VCaP (cell line): Measurements from ENCODE around the gene WHRN.

Source experiments
- H3K27ac ChIP-seq: fragments of 450-650 bp; 2 replicates; pipeline ENCODE4 v1.5.1; 2017
- TF ChIP-seq, protein P1 (sequence below): fragments of 450-650 bp; conservative IDR thresholded peaks from 2 replicates; pipeline ENCODE4 v1.5.1; 2017; ENCODE audit warnings: mild to moderate bottlenecking, moderate library complexity

The WHRN gene

DNA sequence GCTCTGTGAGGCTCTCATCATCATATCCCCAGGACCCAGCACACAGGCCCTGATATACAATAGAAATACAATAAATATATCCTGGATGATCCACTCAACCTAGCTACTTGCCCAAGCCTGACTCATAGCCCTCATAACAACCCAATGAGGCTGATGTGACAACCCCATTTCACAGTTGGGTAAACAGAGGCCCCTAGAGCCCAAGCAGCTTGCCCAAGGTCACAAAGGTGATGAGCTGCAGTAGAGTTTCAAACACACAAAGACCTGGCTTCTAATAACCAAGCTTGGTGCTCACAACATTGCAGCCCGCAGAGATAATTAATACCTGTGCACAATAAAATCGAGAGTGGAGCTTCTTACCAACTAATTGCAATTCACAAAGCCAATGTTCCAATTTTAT lies 114.3 kb downstream of the WHRN start:
- TF ChIP-seq, protein P1, sequence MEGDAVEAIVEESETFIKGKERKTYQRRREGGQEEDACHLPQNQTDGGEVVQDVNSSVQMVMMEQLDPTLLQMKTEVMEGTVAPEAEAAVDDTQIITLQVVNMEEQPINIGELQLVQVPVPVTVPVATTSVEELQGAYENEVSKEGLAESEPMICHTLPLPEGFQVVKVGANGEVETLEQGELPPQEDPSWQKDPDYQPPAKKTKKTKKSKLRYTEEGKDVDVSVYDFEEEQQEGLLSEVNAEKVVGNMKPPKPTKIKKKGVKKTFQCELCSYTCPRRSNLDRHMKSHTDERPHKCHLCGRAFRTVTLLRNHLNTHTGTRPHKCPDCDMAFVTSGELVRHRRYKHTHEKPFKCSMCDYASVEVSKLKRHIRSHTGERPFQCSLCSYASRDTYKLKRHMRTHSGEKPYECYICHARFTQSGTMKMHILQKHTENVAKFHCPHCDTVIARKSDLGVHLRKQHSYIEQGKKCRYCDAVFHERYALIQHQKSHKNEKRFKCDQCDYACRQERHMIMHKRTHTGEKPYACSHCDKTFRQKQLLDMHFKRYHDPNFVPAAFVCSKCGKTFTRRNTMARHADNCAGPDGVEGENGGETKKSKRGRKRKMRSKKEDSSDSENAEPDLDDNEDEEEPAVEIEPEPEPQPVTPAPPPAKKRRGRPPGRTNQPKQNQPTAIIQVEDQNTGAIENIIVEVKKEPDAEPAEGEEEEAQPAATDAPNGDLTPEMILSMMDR, result no peak
- H3K27ac ChIP-seq, result no peak overlapping the region; the same call in 1 of the 2 replicates

- no peak overlapping the region for H3K27ac ChIP-seq
These were observed 115.5 kb downstream of the WHRN start for GRCh38 chr9:114389612-114390368.

DNA sequence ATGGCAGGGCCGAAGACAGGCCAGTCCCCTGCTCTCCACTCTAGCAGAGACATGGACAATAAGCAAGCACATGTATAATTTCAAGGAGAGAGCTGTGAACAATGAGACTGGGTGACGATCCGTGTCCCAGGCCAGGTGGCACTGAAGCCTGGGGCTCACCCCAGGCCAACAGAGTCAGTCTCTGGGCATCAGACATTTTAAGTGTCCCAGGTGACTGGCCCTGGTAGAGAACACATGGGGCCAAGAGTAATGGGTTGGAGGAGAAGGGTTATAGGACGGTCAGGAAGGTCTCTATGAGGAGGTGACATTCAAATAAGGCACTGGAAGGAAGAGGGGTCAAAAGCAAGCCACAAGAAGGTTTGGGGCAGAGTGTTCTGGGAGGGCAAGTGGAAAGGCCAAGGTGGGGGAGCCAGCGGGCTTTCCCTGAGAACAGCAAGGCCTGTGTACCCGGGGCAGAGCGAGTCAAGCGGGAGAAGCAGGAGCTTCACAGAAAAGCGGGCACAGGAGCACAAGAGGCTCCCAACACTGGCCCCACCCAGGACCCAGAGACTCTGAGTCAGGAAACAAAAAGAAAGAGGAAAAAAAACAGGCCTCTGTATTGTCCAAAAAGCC lies 116.4 kb downstream of the WHRN start:
- peak overlapping the region; percentile 62 for H3K27ac ChIP-seq
- TF ChIP-seq, protein P1, result no peak

More at GRCh38 chr9:114389612-114390368, 115.5 kb downstream of the WHRN start:
- TF ChIP-seq, protein P1, result no peak

GRCh38 chr9:114388357-114388682 lies 117.0 kb downstream of the WHRN start:
- TF ChIP-seq, protein P1, result no peak
- H3K27ac ChIP-seq, result peak overlapping the region; percentile 62

GRCh38 chr9:114387680-114388356 lies 117.5 kb downstream of the WHRN start, which contains the start of gene AKNA:
Gene AKNA (minus strand): TSS chr9:114387982. CDS start chr9:114381333, 6,649 bp downstream.
- H3K27ac ChIP-seq, result peak within 1 kb of the TSS; percentile 62
- TF ChIP-seq, protein P1, result no peak

GRCh38 chr9:114386886-114387679 lies 118.2 kb downstream of the WHRN start:
- H3K27ac ChIP-seq, result peak overlapping the region; percentile 62
- TF ChIP-seq, protein P1, result no peak
